ENCODE data around the gene GMFB.

The GMFB gene

GRCh38 chr14:54533100-54533499, 44.3 kb upstream of the GMFB start:
- H3K4me1 ChIP-seq (ENCODE audit: insufficient read depth, poor library complexity, severe bottlenecking), result peaks cover 3% of the 10 kb centered on the region
- no peaks in the 10 kb centered on the region for H3K27me3 ChIP-seq (ENCODE audit: insufficient read depth, poor library complexity, severe bottlenecking)
- no peaks in the 10 kb centered on the region for H3K9me3 ChIP-seq (ENCODE audit: severe bottlenecking)
- DNase-seq (ENCODE audit: low spot score) (no peak), ATAC-seq (ENCODE audit: low read depth) (no peak)
- H3K36me3 ChIP-seq (ENCODE audit: low read depth), result peaks cover 17% of the 10 kb centered on the region
- no peak overlapping the region for H3K4me3 ChIP-seq (ENCODE audit: severe bottlenecking)
- no peak overlapping the region for H3K27ac ChIP-seq (ENCODE audit: poor library complexity, severe bottlenecking)
- TF ChIP-seq CTCF (IDR thresholded peaks at IDR 0.05; ENCODE audit: poor library complexity, severe bottlenecking), result no peak

DNA sequence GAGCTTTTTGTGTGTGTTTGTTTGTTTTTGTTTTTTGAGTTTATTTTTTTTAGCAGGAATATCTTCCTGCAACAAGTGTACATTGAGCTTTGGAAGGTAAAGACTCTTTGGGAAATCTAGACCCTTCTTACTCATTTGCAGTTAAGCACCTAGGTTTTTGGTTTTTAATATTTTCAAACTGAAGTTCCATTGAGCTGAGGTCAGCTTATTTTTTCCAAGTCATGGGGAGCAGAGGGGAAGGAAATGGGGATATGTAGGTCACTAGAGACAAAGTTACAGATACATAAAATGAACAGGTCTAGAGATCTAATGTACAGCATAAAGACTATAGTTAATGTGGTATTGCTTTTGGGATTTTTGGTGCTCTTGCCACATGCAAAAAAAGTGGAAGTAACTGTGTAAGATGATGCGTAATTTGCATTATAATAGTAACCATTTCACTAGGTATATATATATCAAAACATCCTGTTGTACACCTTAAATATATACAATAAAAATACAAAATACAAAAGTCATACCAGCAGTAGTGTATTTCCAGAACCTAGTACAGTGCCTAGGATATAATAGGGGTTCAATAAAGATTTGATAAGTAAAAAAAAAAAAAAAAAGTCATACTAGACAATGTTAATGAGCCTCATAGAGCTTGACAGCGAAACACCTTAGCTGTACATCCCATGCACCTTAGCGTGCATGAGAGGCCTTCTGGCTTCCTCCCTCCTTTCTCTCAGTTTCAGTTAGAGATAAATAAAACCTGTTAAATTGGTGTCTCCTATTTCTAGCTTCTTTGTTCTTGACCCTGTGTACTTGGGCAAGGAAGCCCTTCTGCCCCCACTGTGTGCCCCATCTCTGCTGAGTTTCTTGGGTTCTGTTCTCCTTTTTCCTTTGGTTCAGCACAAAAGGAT, 43.6 kb upstream of the GMFB start:
- H3K36me3 ChIP-seq (ENCODE audit: low read depth), result peaks cover 9% of the 10 kb centered on the region
- no peak for TF ChIP-seq CTCF (IDR thresholded peaks at IDR 0.05; ENCODE audit: poor library complexity, severe bottlenecking)
- H3K4me3 ChIP-seq (ENCODE audit: severe bottlenecking), result no peak overlapping the region
- no peak for ATAC-seq (ENCODE audit: low read depth)
- no peak overlapping the region for H3K27ac ChIP-seq (ENCODE audit: poor library complexity, severe bottlenecking)
- H3K9me3 ChIP-seq (ENCODE audit: severe bottlenecking), result no peaks in the 10 kb centered on the region
- no peak for DNase-seq (ENCODE audit: low spot score)
- H3K4me1 ChIP-seq (ENCODE audit: insufficient read depth, poor library complexity, severe bottlenecking), result peaks cover 3% of the 10 kb centered on the region
- no peaks in the 10 kb centered on the region for H3K27me3 ChIP-seq (ENCODE audit: insufficient read depth, poor library complexity, severe bottlenecking)

DNA sequence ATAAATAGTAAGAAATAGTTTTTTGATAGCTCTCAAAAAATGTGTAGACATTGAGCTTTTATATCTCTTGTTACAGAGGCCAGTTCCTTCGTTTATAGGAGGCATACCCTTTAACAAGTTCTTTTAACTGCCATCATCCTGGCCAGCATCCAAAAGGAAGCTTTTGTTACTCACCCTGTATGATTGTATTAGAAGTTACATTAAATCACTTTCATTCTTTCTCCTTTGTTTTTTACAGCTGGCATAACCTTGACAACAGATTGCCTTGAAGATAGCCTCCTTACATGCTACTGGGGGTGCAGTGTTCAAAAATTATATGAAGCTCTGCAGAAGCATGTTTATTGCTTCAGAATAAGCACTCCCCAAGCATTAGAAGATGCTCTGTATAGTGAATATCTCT, 41.0 kb upstream of the GMFB start:
- peaks cover 3% of the 10 kb centered on the region for H3K4me1 ChIP-seq (ENCODE audit: insufficient read depth, poor library complexity, severe bottlenecking)
- H3K9me3 ChIP-seq (ENCODE audit: severe bottlenecking), result no peaks in the 10 kb centered on the region
- TF ChIP-seq CTCF (IDR thresholded peaks at IDR 0.05; ENCODE audit: poor library complexity, severe bottlenecking), result no peak
- DNase-seq (ENCODE audit: low spot score), result no peak
- H3K27ac ChIP-seq (ENCODE audit: poor library complexity, severe bottlenecking), result no peak overlapping the region
- H3K4me3 ChIP-seq (ENCODE audit: severe bottlenecking), result no peak overlapping the region
- H3K36me3 ChIP-seq (ENCODE audit: low read depth), result peaks cover 15% of the 10 kb centered on the region
- no peaks in the 10 kb centered on the region for H3K27me3 ChIP-seq (ENCODE audit: insufficient read depth, poor library complexity, severe bottlenecking)
- ATAC-seq (ENCODE audit: low read depth), result peak; percentile 72

GRCh38 chr14:54528973-54529372, 40.2 kb upstream of the GMFB start:
- no peaks in the 10 kb centered on the region for H3K27me3 ChIP-seq (ENCODE audit: insufficient read depth, poor library complexity, severe bottlenecking)
- TF ChIP-seq CTCF (IDR thresholded peaks at IDR 0.05; ENCODE audit: poor library complexity, severe bottlenecking), result no peak
- DNase-seq (ENCODE audit: low spot score) (no peak), ATAC-seq (ENCODE audit: low read depth) (no peak)
- no peak overlapping the region for H3K4me3 ChIP-seq (ENCODE audit: severe bottlenecking)
- H3K36me3 ChIP-seq (ENCODE audit: low read depth), result peaks cover 15% of the 10 kb centered on the region
- H3K4me1 ChIP-seq (ENCODE audit: insufficient read depth, poor library complexity, severe bottlenecking), result peaks cover 3% of the 10 kb centered on the region
- H3K9me3 ChIP-seq (ENCODE audit: severe bottlenecking), result no peaks in the 10 kb centered on the region
- no peak overlapping the region for H3K27ac ChIP-seq (ENCODE audit: poor library complexity, severe bottlenecking)

GRCh38 chr14:54524410-54524809, 35.6 kb upstream of the GMFB start:
- DNase-seq (ENCODE audit: low spot score) (no peak), ATAC-seq (ENCODE audit: low read depth) (no peak)
- Histone ChIP-seq H3K4me3 (ENCODE audit: severe bottlenecking) (no peak overlapping the region), H3K4me1 (ENCODE audit: insufficient read depth, poor library complexity, severe bottlenecking) (peaks cover 1% of the 10 kb centered on the region), H3K36me3 (ENCODE audit: low read depth) (peaks cover 30% of the 10 kb centered on the region), H3K9me3 (ENCODE audit: severe bottlenecking) (no peaks in the 10 kb centered on the region), H3K27ac (ENCODE audit: poor library complexity, severe bottlenecking) (no peak overlapping the region), H3K27me3 (ENCODE audit: insufficient read depth, poor library complexity, severe bottlenecking) (no peaks in the 10 kb centered on the region)
- TF ChIP-seq CTCF (IDR thresholded peaks at IDR 0.05; ENCODE audit: poor library complexity, severe bottlenecking), result no peak
